ENCODE data around the gene TACR1.

Gene TACR1

GRCh38 chr2:75139171-75139570, 60.1 kb downstream of the TACR1 start:
- DNase-seq: no peak

GRCh38 chr2:75138528-75138927, 60.8 kb downstream of the TACR1 start:
- DNase-seq: no peak

GRCh38 chr2:75135776-75136400, 63.4 kb downstream of the TACR1 start:
- no peak for DNase-seq

- DNase-seq: no peak
Observed at GRCh38 chr2:75134860-75135259, 64.5 kb downstream of the TACR1 start.

GRCh38 chr2:75133621-75134570, 65.4 kb downstream of the TACR1 start:
- DNase-seq: no peak

GRCh38 chr2:75130171-75130570, 69.1 kb downstream of the TACR1 start:
- DNase-seq: no peak

- no peak for DNase-seq
Observed at GRCh38 chr2:75123876-75124275, 75.4 kb downstream of the TACR1 start.

- DNase-seq: no peak
Observed at GRCh38 chr2:75113231-75113869, 86.0 kb downstream of the TACR1 start.

- no peak for DNase-seq
Observed at GRCh38 chr2:75108937-75109482, 90.3 kb downstream of the TACR1 start.

GRCh38 chr2:75102011-75102410, 97.3 kb downstream of the TACR1 start:
- DNase-seq: no peak

- no peak for DNase-seq
Observed at GRCh38 chr2:75100801-75101151, 98.5 kb downstream of the TACR1 start.

GRCh38 chr2:75100011-75100800, 99.1 kb downstream of the TACR1 start:
- no peak for DNase-seq

- no peak for DNase-seq
Observed at GRCh38 chr2:75099521-75099922, 99.8 kb downstream of the TACR1 start.

GRCh38 chr2:75098856-75099255, 100.5 kb downstream of the TACR1 start:
- no peak for DNase-seq

- DNase-seq: no peak
Observed at GRCh38 chr2:75097831-75098230, 101.5 kb downstream of the TACR1 start.

- no peak for DNase-seq
Observed at GRCh38 chr2:75094405-75094804, 104.9 kb downstream of the TACR1 start.

GRCh38 chr2:75090770-75091515, 108.4 kb downstream of the TACR1 start:
- DNase-seq: no peak

GRCh38 chr2:75089471-75089870, 109.8 kb downstream of the TACR1 start:
- DNase-seq: no peak

- no peak for DNase-seq
Observed at GRCh38 chr2:75088791-75089190, 110.5 kb downstream of the TACR1 start.

GRCh38 chr2:75087736-75088135, 111.6 kb downstream of the TACR1 start:
- no peak for DNase-seq

- DNase-seq: no peak
Observed at GRCh38 chr2:75079575-75079974, 119.7 kb downstream of the TACR1 start.

GRCh38 chr2:75077909-75078308, 121.4 kb downstream of the TACR1 start:
- no peak for DNase-seq
